K562 (cell line): ENCODE data around the gene PDIA5.

Source experiments
- BHLHE40 ChIP-seq: IDR thresholded peaks from 2 replicates; pipeline ENCODE4 v1.6.1; 2011; ENCODE audit warnings: low read length, improper control_type of control experiment
- DDX20 ChIP-seq: fragments of 450-650 bp; IDR thresholded peaks from 2 replicates; pipeline ENCODE4 v1.6.1; 2016; ENCODE audit warnings: missing genetic modification characterization, low read depth, mild to moderate bottlenecking, missing compliant biosample characterization, moderate library complexity
- MAZ ChIP-seq, 2 experiments: fragments of 450-650 bp in 1 of 2; sonication (generic) in 1 of 2; formaldehyde crosslinking; IDR thresholded peaks in 1 of 2; conservative IDR thresholded peaks in 1 of 2; 2 replicates each; pipeline versions ENCODE4 v1.4.0 to v1.5.0; 2020; ENCODE audit warnings: mild to moderate bottlenecking in 1 of 2, missing genetic modification reagents in 1 of 2
- MEF2A ChIP-seq: IDR thresholded peaks from 2 replicates; pipeline ENCODE4 v1.6.1; 2011; ENCODE audit warnings: low read depth, mild to moderate bottlenecking, low read length, moderate library complexity; ENCODE audit not compliant: control insufficient read depth
- NCOA2 ChIP-seq, 2 experiments: fragments of 450-650 bp; IDR thresholded peaks; 2 replicates each; pipeline ENCODE4 v1.6.1; 2018; ENCODE audit warnings: mild to moderate bottlenecking in 2 of 2, moderate library complexity in 1 of 2; ENCODE audit not compliant: partially characterized antibody in 2 of 2
- NR3C1 ChIP-seq: sonication (generic); formaldehyde crosslinking; IDR thresholded peaks from 2 replicates; pipeline ENCODE4 v1.8.1; 2022; ENCODE audit warnings: missing genetic modification reagents
- POLR2A ChIP-seq: fragments of 450-650 bp; conservative IDR thresholded peaks from 2 replicates; pipeline ENCODE4 v1.6.1; 2016
- POLR3G ChIP-seq: IDR thresholded peaks from 2 replicates; pipeline ENCODE4 v1.6.1; 2011; ENCODE audit not compliant: insufficient read length, insufficient replicate concordance; ENCODE audit errors: extremely low read depth
- RUNX1 ChIP-seq: sonication (generic); IDR thresholded peaks from 2 replicates; pipeline ENCODE4 v1.6.1; 2016; ENCODE audit warnings: antibody characterized with exemption, low read depth
- SRSF1 ChIP-seq: fragments of 200-400 bp; formaldehyde crosslinking; IDR thresholded peaks from 2 replicates; pipeline ENCODE4 v1.6.1; 2017; ENCODE audit warnings: mild to moderate bottlenecking, low read depth, low read length, moderate library complexity
- TF ChIP-seq, protein P1 (sequence below): fragments of 150-350 bp; IDR thresholded peaks from 2 replicates; pipeline ENCODE4 v1.6.1; 2014; ENCODE audit warnings: low read depth, mild to moderate bottlenecking, low read length, borderline replicate concordance
- TF ChIP-seq, protein P2 (sequence below): fragments of 450-650 bp; IDR thresholded peaks from 2 replicates; pipeline ENCODE4 v1.6.1; 2017; ENCODE audit warnings: antibody characterized with exemption, mild to moderate bottlenecking

DNA sequence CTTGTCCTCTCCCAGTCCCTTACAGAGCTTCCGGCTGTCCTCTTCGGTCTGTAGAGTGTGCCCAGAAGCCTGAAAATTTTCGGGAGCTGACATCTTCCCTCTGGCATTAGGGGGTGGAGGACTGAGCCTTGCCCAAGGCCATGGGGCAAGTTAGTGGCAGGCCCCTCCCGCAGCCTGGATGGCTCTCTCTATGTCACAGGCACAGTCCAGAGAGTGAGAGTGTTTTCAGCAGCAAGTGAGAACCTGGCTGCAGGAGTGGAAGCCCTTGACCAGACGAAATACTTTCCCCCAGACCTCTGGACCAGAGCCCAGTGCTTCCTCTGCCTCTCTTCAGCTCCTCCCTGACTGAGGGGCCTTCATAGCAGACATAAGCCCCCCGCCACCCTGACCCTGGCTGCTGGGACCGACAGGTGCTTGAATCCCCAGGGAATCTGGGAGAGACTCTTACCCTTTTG is 84.5 kb downstream of the PDIA5 start:
- no peak for TF ChIP-seq MAZ (CRISPR knock-in tag; conservative IDR thresholded peaks at IDR 0.05 in 1 of 2, IDR thresholded peaks at IDR 0.05 in 1 of 2)
- no peak for TF ChIP-seq BHLHE40
- TF ChIP-seq POLR3G: no peak
- TF ChIP-seq MEF2A: no peak
- TF ChIP-seq NCOA2 (IDR thresholded peaks at IDR 0.05; ENCODE audit: partially characterized antibody in 2 of 2): no peak
- TF ChIP-seq POLR2A: no peak
- TF ChIP-seq, protein P1, sequence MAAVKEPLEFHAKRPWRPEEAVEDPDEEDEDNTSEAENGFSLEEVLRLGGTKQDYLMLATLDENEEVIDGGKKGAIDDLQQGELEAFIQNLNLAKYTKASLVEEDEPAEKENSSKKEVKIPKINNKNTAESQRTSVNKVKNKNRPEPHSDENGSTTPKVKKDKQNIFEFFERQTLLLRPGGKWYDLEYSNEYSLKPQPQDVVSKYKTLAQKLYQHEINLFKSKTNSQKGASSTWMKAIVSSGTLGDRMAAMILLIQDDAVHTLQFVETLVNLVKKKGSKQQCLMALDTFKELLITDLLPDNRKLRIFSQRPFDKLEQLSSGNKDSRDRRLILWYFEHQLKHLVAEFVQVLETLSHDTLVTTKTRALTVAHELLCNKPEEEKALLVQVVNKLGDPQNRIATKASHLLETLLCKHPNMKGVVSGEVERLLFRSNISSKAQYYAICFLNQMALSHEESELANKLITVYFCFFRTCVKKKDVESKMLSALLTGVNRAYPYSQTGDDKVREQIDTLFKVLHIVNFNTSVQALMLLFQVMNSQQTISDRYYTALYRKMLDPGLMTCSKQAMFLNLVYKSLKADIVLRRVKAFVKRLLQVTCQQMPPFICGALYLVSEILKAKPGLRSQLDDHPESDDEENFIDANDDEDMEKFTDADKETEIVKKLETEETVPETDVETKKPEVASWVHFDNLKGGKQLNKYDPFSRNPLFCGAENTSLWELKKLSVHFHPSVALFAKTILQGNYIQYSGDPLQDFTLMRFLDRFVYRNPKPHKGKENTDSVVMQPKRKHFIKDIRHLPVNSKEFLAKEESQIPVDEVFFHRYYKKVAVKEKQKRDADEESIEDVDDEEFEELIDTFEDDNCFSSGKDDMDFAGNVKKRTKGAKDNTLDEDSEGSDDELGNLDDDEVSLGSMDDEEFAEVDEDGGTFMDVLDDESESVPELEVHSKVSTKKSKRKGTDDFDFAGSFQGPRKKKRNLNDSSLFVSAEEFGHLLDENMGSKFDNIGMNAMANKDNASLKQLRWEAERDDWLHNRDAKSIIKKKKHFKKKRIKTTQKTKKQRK: no peak
- no peak for TF ChIP-seq DDX20
- TF ChIP-seq RUNX1: no peak
- TF ChIP-seq NR3C1 (CRISPR knock-in tag): no peak
- TF ChIP-seq, protein P2, sequence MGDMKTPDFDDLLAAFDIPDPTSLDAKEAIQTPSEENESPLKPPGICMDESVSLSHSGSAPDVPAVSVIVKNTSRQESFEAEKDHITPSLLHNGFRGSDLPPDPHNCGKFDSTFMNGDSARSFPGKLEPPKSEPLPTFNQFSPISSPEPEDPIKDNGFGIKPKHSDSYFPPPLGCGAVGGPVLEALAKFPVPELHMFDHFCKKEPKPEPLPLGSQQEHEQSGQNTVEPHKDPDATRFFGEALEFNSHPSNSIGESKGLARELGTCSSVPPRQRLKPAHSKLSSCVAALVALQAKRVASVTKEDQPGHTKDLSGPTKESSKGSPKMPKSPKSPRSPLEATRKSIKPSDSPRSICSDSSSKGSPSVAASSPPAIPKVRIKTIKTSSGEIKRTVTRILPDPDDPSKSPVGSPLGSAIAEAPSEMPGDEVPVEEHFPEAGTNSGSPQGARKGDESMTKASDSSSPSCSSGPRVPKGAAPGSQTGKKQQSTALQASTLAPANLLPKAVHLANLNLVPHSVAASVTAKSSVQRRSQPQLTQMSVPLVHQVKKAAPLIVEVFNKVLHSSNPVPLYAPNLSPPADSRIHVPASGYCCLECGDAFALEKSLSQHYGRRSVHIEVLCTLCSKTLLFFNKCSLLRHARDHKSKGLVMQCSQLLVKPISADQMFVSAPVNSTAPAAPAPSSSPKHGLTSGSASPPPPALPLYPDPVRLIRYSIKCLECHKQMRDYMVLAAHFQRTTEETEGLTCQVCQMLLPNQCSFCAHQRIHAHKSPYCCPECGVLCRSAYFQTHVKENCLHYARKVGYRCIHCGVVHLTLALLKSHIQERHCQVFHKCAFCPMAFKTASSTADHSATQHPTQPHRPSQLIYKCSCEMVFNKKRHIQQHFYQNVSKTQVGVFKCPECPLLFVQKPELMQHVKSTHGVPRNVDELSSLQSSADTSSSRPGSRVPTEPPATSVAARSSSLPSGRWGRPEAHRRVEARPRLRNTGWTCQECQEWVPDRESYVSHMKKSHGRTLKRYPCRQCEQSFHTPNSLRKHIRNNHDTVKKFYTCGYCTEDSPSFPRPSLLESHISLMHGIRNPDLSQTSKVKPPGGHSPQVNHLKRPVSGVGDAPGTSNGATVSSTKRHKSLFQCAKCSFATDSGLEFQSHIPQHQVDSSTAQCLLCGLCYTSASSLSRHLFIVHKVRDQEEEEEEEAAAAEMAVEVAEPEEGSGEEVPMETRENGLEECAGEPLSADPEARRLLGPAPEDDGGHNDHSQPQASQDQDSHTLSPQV: no peak
- TF ChIP-seq SRSF1: no peak
